Endothelial cell (in vitro differentiated cells): ENCODE data around the gene CMIP. TPM values are rescaled to one million over a fixed set of nuclear protein-coding genes. Genes with fewer than 3 reads are reported as not detected.

ENCODE experiments used
- DNase-seq: peaks from one replicate; pipeline ENCODE4 v3.0.0; 2021; ENCODE audit warnings: low spot score
- H3K27ac Mint-ChIP-seq: one replicate; pipeline ENCODE4 v1.8.0; 2021; ENCODE audit warnings: mixed read lengths, inconsistent platforms; ENCODE audit not compliant: unreplicated experiment
- H3K27me3 Mint-ChIP-seq: one replicate; pipeline ENCODE4 v1.8.0; 2021; ENCODE audit warnings: mild to moderate bottlenecking, moderate library complexity, mixed read lengths, inconsistent platforms; ENCODE audit not compliant: unreplicated experiment
- H3K36me3 Mint-ChIP-seq: one replicate; pipeline ENCODE4 v1.8.0; 2021; ENCODE audit warnings: mild to moderate bottlenecking, low read depth, mixed read lengths, inconsistent platforms; ENCODE audit not compliant: unreplicated experiment
- H3K4me1 Mint-ChIP-seq: one replicate; pipeline ENCODE4 v1.8.0; 2021; ENCODE audit warnings: mild to moderate bottlenecking, mixed read lengths, inconsistent platforms; ENCODE audit not compliant: unreplicated experiment
- H3K4me3 Mint-ChIP-seq: one replicate; pipeline ENCODE4 v1.8.0; 2021; ENCODE audit warnings: mild to moderate bottlenecking, mixed read lengths, inconsistent platforms; ENCODE audit not compliant: unreplicated experiment
- H3K9me3 Mint-ChIP-seq: one replicate; pipeline ENCODE4 v1.8.0; 2021; ENCODE audit warnings: mixed read lengths, inconsistent platforms; ENCODE audit not compliant: unreplicated experiment
- total RNA-seq: library from RNA; stranded (reverse); fragmentation: NEBNext Ultra II Directional; extraction: Animal tissue kit (Norgen Biotek cat#: 25700); gene quantifications from one replicate; pipeline ENCODE4 v1.2.1, GENCODE V29; 2021; ENCODE audit not compliant: unreplicated experiment
- TF ChIP-seq, protein P1 (sequence below): fragments of 200-600 bp; sonication (generic); IDR thresholded peaks from one replicate; pipeline ENCODE4 v1.5.0; 2021; ENCODE audit warnings: antibody characterized with exemption; ENCODE audit not compliant: unreplicated experiment

Gene CMIP
- total RNA-seq, 1 donor from 2014 or later, result 98.9 TPM

DNA sequence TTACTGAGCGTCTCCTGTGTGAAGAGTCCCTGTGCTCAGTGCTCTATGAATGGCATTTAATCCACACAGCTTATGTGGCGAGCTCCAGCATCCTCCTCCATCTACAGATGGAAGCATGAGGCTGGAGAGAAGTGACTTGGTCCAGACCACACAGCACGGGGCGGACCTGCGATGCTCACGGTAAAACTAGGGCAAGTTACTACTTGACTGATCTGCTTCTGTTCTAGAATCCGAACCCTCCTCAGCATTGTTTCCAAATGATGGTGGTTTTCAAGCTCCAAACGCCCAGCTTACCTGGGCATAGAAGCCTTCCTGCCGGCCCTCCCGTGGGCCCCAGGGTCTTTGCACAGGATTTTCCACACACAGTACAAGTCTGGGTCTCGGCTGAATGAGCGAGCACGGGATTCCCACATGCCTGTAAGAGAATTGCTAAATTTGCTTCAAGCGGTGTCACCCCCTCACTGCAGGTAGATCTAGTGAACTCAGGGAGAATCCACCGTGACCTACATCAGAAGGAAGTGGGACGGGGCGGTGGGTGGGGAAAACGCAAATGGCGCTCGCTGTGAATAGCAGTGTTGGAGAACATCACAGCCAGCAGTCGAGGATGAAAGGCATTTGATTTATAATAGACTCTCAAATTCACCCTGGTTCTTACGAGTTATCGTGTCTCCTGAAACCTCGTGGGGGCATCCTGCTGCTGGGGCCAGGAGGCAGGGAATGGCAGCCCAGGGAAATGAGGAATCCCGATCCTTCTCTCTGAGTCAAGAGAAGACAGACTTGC lies 101.1 kb downstream of the CMIP start:
- no peak overlapping the region for H3K4me3 Mint-ChIP-seq
- H3K27me3 Mint-ChIP-seq, result peaks cover 11% of the 10 kb centered on the region
- peaks cover 5% of the 10 kb centered on the region for H3K36me3 Mint-ChIP-seq
- no peaks in the 10 kb centered on the region for H3K9me3 Mint-ChIP-seq
- H3K27ac Mint-ChIP-seq, result no peak overlapping the region
- DNase-seq, result no peak
- peaks cover 72% of the 10 kb centered on the region for H3K4me1 Mint-ChIP-seq
- TF ChIP-seq, protein P1, sequence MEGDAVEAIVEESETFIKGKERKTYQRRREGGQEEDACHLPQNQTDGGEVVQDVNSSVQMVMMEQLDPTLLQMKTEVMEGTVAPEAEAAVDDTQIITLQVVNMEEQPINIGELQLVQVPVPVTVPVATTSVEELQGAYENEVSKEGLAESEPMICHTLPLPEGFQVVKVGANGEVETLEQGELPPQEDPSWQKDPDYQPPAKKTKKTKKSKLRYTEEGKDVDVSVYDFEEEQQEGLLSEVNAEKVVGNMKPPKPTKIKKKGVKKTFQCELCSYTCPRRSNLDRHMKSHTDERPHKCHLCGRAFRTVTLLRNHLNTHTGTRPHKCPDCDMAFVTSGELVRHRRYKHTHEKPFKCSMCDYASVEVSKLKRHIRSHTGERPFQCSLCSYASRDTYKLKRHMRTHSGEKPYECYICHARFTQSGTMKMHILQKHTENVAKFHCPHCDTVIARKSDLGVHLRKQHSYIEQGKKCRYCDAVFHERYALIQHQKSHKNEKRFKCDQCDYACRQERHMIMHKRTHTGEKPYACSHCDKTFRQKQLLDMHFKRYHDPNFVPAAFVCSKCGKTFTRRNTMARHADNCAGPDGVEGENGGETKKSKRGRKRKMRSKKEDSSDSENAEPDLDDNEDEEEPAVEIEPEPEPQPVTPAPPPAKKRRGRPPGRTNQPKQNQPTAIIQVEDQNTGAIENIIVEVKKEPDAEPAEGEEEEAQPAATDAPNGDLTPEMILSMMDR, result no peak

DNA sequence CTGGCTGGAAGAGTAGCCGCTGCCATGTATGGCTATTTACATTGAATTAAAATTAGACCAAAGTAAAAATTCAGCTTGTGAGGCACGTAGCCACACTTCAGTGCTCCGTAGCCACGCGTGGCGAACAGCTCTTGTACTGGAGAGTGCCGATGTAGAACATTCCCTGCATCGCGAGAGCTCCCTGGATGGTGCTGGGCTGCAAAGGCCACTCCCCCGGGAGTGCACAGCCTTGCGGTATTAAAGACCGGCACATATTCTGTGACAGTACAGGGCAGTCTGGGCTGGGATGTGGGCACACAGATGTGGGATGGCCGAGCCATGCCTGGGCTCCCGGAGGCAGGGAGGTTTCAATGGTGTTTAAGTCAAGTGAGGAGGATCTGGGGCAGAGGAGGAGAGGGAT lies 102.2 kb downstream of the CMIP start:
- Mint-ChIP-seq H3K27ac (no peak overlapping the region), H3K4me1 (peaks cover 82% of the 10 kb centered on the region), H3K4me3 (peak overlapping the region; percentile 11)

DNA sequence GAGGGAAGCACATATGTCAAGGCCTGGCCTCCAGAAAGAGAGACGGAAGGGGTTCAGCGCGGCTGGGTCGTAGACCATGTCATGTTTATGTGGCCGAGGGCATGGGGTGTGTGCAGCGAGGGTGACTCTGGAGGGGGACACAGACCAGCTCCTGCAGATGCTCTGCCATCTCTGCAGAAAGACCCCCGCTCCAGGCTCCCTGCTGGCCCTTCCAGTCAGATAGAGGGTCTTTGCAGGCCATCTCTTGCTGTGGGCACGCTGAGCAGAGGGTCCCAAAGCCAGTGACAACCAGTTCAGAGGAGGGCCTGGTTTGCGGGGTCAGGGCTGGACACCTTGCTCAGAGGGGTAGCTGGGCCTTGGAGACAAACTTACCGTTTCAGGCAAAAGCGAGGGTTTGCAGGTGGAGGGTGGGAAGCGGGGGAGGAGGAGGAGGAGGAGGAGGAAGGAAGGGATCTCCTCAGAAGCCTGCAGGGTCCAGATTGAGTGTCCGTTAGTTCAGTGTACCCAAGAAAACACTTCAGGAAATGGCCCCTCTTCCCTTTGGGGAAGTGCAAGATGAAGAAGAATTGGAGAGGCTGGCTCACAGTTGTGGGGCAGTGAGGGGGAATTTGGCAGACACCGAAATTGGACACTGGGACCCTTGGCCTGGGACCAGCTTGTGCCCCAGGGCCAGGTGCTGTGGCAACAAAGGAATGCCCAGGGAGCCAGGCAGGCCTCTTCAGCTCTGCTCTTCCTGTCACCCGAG lies 102.8 kb downstream of the CMIP start:
- DNase-seq, result no peak
- Mint-ChIP-seq H3K4me1 (peaks cover 83% of the 10 kb centered on the region), H3K27ac (no peak overlapping the region), H3K27me3 (peaks cover 13% of the 10 kb centered on the region), H3K4me3 (peak overlapping the region; percentile 11), H3K36me3 (peaks cover 11% of the 10 kb centered on the region), H3K9me3 (no peaks in the 10 kb centered on the region)
- TF ChIP-seq, protein P1, result no peak

More for the DNA sequence above, 102.2 kb downstream of the CMIP start:
- TF ChIP-seq, protein P1, result no peak
- peaks cover 11% of the 10 kb centered on the region for H3K36me3 Mint-ChIP-seq
- H3K27me3 Mint-ChIP-seq, result peaks cover 11% of the 10 kb centered on the region
- no peak for DNase-seq
- H3K9me3 Mint-ChIP-seq, result no peaks in the 10 kb centered on the region

DNA sequence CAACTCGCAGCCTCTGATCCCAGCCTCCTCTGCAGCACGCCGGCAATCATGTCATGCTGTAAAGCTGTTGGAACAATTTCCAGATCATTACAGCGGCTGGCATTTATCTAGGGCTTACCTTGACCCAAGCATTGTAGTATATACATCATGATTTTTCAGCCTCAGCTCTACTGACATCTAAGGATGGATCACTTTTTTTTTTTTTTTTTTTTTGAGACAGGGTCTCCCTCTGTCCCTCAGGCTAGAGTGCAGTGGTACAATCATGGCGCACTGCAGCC lies 103.3 kb downstream of the CMIP start:
- Mint-ChIP-seq H3K4me1 (peaks cover 87% of the 10 kb centered on the region), H3K4me3 (no peak overlapping the region), H3K27ac (no peak overlapping the region), H3K36me3 (peaks cover 11% of the 10 kb centered on the region), H3K27me3 (peaks cover 13% of the 10 kb centered on the region), H3K9me3 (no peaks in the 10 kb centered on the region)
- TF ChIP-seq, protein P1, result no peak
- no peak for DNase-seq

DNA sequence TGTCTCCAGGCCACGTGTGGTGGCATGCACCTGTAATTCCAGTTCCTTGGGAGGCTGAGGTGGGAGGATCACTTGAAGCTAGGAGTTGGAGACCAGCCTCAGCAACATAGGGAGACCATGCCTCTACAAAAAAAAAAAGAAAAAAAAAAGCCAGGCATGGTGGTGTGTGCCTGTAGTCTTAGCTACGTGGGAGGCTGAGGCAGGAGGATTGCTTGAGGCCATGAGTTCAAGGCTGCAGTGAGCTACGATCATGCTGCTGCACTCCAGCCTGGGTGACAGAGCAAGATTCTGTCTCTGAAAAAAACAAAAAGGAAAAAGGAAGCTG lies 103.9 kb downstream of the CMIP start:
- no peaks in the 10 kb centered on the region for H3K9me3 Mint-ChIP-seq
- peaks cover 87% of the 10 kb centered on the region for H3K4me1 Mint-ChIP-seq
- no peak overlapping the region for H3K27ac Mint-ChIP-seq
- H3K27me3 Mint-ChIP-seq, result peaks cover 13% of the 10 kb centered on the region
- H3K36me3 Mint-ChIP-seq, result peaks cover 11% of the 10 kb centered on the region
- TF ChIP-seq, protein P1, result no peak
- no peak for DNase-seq
- no peak overlapping the region for H3K4me3 Mint-ChIP-seq
